GM12801 (cell line): ENCODE measurements around the gene PLOD3.

ENCODE experiments used
- TF ChIP-seq, protein P1 (sequence below): IDR thresholded peaks from one replicate; pipeline ENCODE4 v1.5.1; 2011; ENCODE audit warnings: control low read depth; ENCODE audit not compliant: insufficient read length; ENCODE audit errors: extremely low read depth

PLOD3 gene

DNA sequence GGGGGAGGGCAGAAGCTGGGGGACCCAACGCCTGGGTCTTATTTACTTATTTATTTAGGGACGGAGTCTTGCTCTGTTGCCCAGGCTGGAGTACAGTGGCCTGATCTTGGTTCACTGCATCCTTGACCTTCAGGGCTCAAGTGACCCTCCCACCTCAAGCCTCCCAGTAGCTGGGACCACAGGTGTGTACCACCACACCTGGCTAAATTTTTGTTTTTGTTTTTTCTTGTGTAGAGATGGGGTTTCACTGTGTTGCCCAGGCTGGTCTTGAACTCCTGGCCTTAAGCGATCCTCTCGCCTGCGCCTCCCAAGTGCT is 14.8 kb downstream of the PLOD3 start:
- TF ChIP-seq, protein P1, sequence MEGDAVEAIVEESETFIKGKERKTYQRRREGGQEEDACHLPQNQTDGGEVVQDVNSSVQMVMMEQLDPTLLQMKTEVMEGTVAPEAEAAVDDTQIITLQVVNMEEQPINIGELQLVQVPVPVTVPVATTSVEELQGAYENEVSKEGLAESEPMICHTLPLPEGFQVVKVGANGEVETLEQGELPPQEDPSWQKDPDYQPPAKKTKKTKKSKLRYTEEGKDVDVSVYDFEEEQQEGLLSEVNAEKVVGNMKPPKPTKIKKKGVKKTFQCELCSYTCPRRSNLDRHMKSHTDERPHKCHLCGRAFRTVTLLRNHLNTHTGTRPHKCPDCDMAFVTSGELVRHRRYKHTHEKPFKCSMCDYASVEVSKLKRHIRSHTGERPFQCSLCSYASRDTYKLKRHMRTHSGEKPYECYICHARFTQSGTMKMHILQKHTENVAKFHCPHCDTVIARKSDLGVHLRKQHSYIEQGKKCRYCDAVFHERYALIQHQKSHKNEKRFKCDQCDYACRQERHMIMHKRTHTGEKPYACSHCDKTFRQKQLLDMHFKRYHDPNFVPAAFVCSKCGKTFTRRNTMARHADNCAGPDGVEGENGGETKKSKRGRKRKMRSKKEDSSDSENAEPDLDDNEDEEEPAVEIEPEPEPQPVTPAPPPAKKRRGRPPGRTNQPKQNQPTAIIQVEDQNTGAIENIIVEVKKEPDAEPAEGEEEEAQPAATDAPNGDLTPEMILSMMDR, result no peak

DNA sequence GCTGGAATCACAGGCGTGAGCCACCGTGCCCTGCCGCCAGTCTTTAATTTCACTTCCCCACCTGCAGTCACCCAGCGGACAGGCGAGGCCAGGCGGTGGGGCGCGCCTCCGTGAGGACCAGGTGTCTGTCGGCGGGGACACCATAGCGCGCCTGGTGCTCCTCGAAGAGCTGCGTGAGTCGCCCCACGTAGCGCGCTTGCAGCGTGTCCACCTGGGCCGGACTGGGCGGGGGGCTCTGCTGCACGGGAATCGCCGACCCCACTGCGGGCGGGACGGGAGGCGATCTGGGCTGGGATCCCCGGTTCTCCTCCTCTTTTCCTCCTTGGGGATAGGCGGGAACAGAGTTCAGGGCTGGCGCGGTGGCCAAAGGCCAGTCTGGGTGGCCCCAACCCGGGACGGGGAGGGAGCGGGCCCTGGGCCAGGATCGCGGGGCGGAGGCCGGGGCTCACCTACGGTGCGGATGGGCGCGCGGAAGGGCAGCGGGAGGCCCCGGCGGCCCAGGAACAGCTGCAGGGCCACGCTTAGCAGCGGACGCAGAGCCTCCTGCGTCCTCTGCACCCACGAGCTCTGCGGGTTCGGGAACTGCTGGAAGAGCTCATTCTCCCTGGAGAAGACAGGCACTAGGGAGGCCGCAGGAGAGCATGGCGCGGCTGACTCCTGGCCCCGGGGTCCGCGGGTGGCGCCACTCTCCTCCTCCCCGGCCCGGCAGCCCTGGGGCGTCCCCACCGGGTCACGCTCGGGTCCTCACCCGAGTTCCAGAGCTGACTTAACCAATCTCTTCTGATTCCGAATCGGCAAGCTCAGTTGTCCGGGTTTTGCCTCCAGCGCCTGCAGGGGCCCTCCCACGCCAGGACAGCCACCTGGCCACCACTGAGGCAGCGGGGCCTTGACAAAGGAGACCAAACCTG is 15.4 kb downstream of the PLOD3 start:
- TF ChIP-seq, protein P1, result no peak

DNA sequence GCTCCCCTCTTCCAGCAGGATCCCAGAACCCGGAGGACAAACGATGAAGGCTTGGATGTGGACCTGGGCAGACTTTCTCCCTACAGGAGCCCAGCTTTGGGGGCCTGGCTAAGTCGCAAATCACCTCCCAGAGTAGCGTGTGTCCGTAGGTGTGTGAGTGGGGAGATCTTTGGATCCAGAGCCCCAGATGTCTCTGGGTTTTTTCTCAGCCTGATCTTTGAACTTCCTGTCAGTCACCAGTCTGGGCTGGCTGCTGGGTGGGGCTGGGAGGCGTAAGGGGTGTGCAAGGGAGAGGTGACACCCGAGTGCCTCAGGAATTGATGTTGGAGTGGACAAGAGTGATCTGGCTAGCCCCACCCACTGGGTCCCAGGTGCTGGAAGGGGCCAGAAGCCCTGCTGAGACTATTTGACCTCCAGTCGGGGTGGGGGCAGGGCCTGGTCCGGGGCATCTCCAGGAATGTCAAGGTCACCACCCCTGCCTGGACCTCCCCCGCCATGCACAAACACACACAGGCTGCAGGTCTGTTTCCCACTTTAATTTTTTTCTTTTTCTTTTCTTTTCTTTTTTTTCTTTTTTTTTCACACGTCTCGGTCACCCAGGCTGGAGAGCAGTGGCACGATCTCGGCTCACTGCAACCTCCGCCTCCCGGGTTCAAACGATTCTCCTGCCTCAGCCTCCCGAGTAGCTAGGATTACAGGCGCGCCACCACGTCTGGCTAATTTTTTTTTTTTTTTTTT is 16.4 kb downstream of the PLOD3 start, which contains the start of gene MOGAT3:
Gene MOGAT3, minus strand, starts transcription at position 175 of the 738 bp plus-strand sequence. CDS start 182 bp downstream, outside the sequence.
- TF ChIP-seq, protein P1, result no peak

DNA sequence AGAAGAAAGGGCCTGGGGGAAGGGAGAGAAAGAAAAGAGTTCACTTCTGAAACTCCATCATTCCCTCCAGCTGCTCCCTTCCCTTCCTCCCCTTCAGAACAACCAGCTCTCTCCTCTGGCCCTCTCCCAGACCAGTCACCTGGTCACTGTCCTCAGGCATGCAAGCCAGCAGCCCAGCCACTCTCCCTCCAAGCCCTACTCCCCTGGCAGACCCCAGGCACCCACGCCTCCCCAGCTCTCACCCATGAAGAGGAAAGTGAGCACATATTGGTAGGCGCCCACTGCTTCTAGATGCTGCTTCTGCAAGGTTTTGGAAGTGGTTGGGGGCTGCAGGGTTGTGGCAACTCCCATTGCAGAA is 16.9 kb downstream of the PLOD3 start:
- TF ChIP-seq, protein P1, result no peak

DNA sequence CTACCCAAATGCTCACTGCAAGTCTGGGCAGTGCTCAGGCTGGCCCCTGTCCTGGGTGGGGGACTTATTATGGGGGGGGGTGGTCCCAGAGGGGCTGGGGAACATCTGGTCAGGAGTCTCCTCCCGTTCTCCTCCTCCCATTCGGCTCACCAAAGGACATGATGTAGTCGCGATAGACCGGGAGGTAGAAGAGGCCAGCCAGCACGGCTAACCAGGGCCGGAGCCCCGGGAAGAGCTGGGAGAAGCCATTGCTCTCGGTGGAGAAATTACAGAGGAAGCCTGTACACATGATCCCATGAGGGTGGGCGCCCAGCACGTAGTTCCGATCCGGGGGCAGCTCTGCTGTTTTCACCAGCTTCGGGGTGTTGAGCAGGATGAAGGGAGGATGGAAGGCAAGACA is 18.9 kb downstream of the PLOD3 start:
- TF ChIP-seq, protein P1, result no peak

DNA sequence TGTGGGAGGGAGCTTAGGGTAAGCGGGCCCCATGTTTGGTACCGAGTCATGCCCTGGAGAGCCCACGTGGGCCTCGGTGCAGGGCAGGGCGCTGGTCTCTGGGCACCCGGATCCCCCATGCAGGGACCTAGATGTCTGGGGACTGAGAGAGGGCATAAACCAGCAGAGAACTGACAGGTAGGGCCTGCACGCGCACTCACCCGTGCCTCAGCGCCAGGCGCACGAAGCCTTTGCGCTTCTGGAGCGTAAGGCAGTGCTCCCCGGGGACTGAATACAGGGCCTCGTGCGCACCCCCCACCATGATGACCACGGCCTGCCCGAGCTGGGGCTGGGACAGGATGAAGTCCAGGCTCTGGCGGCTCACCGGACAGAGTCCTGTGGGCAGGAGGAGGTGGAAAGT is 19.4 kb downstream of the PLOD3 start:
- TF ChIP-seq, protein P1, result no peak

DNA sequence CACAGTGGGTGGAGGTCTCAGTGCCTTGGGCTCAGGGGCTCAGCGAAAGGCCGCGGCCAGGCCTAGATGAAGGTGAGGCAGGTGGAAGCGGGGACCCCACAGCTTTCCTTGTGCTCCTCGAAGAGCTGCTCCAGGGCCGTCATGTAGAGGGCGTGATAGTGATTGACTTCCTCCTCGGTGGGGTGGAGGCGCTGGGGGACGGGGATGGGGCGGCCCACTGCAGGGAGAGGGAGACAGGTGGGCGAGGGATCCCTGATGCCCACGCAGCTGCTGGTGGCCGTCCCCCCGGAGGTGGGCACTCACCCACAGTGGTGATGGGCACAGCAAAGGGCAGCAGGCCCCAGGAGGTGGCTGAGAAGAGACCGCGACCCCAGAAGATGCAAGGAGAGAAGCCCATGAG is 21.5 kb downstream of the PLOD3 start:
- TF ChIP-seq, protein P1, result no peak
